ENCODE results near the gene PRRT2.

DNA sequence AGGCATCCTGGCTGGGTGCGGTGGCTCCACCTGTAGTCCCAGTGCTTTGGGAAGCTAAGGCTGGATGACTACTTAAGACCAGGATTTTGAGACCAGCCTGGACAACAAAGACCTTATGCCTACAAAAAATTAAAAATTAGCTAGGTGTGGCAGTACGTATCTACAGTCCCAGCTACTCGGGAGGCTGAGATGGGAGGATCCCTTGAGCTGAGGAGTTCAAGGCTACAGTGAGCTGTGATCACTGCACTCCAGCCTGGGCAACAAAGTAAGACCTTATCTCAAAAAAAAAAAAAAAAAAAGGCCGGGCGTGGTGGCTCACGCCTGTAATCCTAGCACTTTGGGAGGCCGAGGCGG is 14.3 kb downstream of the PRRT2 start:
- no peak for TF ChIP-seq CTCF (IDR thresholded peaks at IDR 0.05)
- no peak for TF ChIP-seq POLR2A (IDR thresholded peaks at IDR 0.05)

All from lower leg skin (tissue), 3 donors.